Naive thymus-derived CD4-positive, alpha-beta T cell (primary cell): ENCODE data around the gene APOBEC3H. TPM values are rescaled to one million over a fixed set of nuclear protein-coding genes. Genes with fewer than 3 reads are reported as not detected.
"Not testable (repeated sequence)": the region's sequence is repeated elsewhere in the genome, so short reads cannot be mapped to it uniquely, and the experiment has no call there.

Experiments used
- ATAC-seq: fragments of 150-1000 bp; cut with Tn5 transposase; 2 replicates; pipeline ENCODE4 v1.10.0; 2021; ENCODE audit warnings: mild to moderate bottlenecking, moderate library complexity
- CTCF ChIA-PET: fragments of 350-600 bp; sonication (Branson Sonifier 250); formaldehyde crosslinking; loops from one replicate; lab custom pipeline; 2021; ENCODE audit warnings: antibody characterized with exemption; lab: Charles Lee
- POLR2A ChIA-PET: fragments of 350-600 bp; sonication (Branson Sonifier 250); formaldehyde crosslinking; loops from one replicate; lab custom pipeline; 2021; ENCODE audit warnings: antibody characterized with exemption, inconsistent platforms; lab: Charles Lee
- DNase-seq, 9 donors: peaks; one replicate each; pipeline versions ENCODE4 v3.0.0 to v3.0.0-alpha.2; 2020 to 2022; ENCODE audit warnings: mixed read lengths in 1 of 9
- H3K27ac ChIP-seq: one replicate; pipeline ENCODE4 v1.7.0; 2013; ENCODE audit warnings: mild to moderate bottlenecking, low read depth, low read length, moderate library complexity
- H3K27me3 ChIP-seq, 2 donors: one replicate each; pipeline ENCODE4 v1.7.0; 2013; ENCODE audit warnings: low read length in 2 of 2, mild to moderate bottlenecking in 2 of 2, moderate library complexity in 2 of 2; ENCODE audit not compliant: control insufficient read depth in 2 of 2, insufficient read depth in 2 of 2
- H3K36me3 ChIP-seq, 3 experiments: 1 replicate in 2 of 3; 2 replicates in 1 of 3; pipeline ENCODE4 v1.7.0; 2013; ENCODE audit warnings: low read length in 3 of 3, mild to moderate bottlenecking in 3 of 3, moderate library complexity in 1 of 3; ENCODE audit not compliant: insufficient read depth in 3 of 3, control insufficient read depth in 2 of 3
- H3K4me1 ChIP-seq, 2 donors: one replicate each; pipeline ENCODE4 v1.7.0; 2013; ENCODE audit warnings: low read length in 2 of 2, mild to moderate bottlenecking in 2 of 2, moderate library complexity in 1 of 2; ENCODE audit not compliant: control insufficient read depth in 2 of 2, insufficient read depth in 2 of 2
- H3K4me3 ChIP-seq: 2 replicates; pipeline ENCODE4 v1.7.0; 2013; ENCODE audit warnings: mild to moderate bottlenecking, low read length
- H3K9me3 ChIP-seq, 3 experiments: 1 replicate in 2 of 3; 2 replicates in 1 of 3; pipeline ENCODE4 v1.7.0; 2013; ENCODE audit warnings: low read length in 3 of 3; ENCODE audit not compliant: control insufficient read depth in 2 of 3
- H3K27ac Mint-ChIP-seq, 9 donors: one replicate each; pipeline ENCODE4 v1.8.0; 2020 to 2022; ENCODE audit warnings: mixed read lengths in 9 of 9, mild to moderate bottlenecking in 8 of 9, moderate library complexity in 5 of 9, inconsistent platforms in 2 of 9
- H3K27me3 Mint-ChIP-seq, 5 donors: one replicate each; pipeline ENCODE4 v1.8.0; 2021 to 2022; ENCODE audit warnings: mixed read lengths in 5 of 5, mild to moderate bottlenecking in 1 of 5
- H3K36me3 Mint-ChIP-seq, 5 donors: one replicate each; pipeline ENCODE4 v1.8.0; 2020 to 2022; ENCODE audit warnings: mixed read lengths in 5 of 5, mild to moderate bottlenecking in 3 of 5, inconsistent platforms in 1 of 5
- H3K4me1 Mint-ChIP-seq, 7 donors: one replicate each; pipeline ENCODE4 v1.8.0; 2020 to 2022; ENCODE audit warnings: mixed read lengths in 7 of 7, mild to moderate bottlenecking in 3 of 7, inconsistent platforms in 1 of 7
- H3K4me3 Mint-ChIP-seq, 10 donors: one replicate each; pipeline ENCODE4 v1.8.0; 2020 to 2022; ENCODE audit warnings: mild to moderate bottlenecking in 10 of 10, mixed read lengths in 10 of 10, moderate library complexity in 6 of 10, inconsistent platforms in 2 of 10
- H3K9me3 Mint-ChIP-seq, 11 donors: one replicate each; pipeline ENCODE4 v1.8.0; 2020 to 2022; ENCODE audit warnings: mixed read lengths in 11 of 11, mild to moderate bottlenecking in 4 of 11, inconsistent platforms in 1 of 11, moderate library complexity in 1 of 11
- intact Hi-C, 2 donors: fragments of 100-400 bp; cut with micrococcal nuclease; formaldehyde crosslinking; loops; one replicate each; pipeline ENCODE4 v1.15.1; 2023
- polyA plus RNA-seq, 2 donors: library from polyadenylated mRNA; unstranded; fragments of 300-500 nt; fragmentation: Illumina TruSeq; gene quantifications; one replicate each; pipeline ENCODE4 v1.2.3, GENCODE V29; 2021
- total RNA-seq, 6 experiments: library from RNA in 5 of 6; stranded (reverse) in 5 of 6; gene quantifications; 1 replicate in 5 of 6; 2 replicates in 1 of 6; pipeline ENCODE4 v1.2.3 and lab custom pipeline; 2021 to 2026

The APOBEC3H gene
- total RNA-seq (10 to 100 TPM in 1 of 5 experiments, 1 to 10 TPM in 1, under 1 TPM in 2, not detected in 1; 0.29 to 31.3 (median 1.5) TPM), polyA plus RNA-seq (not detected), total RNA-seq (lab: John Stamatoyannopoulos, UW) (not detected)

GRCh38 chr22:39097098-39098020 is at the start of gene APOBEC3H:
Gene APOBEC3H (plus strand): TSS chr22:39097244. CDS start chr22:39100279, 3,035 bp downstream.
- H3K4me1 Mint-ChIP-seq: peaks cover 19 to 78% (median 64%) of the 10 kb centered on the region in 7 donors

GRCh38 chr22:39049486-39049885 is 47.6 kb upstream of the APOBEC3H start:
- H3K4me3 Mint-ChIP-seq, H3K9me3 Mint-ChIP-seq, H3K27ac ChIP-seq, H3K4me1 ChIP-seq, H3K4me3 ChIP-seq, H3K27me3 ChIP-seq, H3K27ac Mint-ChIP-seq, intact Hi-C loops, H3K9me3 ChIP-seq, H3K27me3 Mint-ChIP-seq, H3K36me3 ChIP-seq, DNase-seq, ATAC-seq: not testable (repeated sequence)
- CTCF ChIA-PET: interaction anchor here (0.7 kb wide), 1 partner anchor 1241 kb away, joined by 4 read pairs; no protein-coding TSS in a partner anchor
- peaks cover 0 to 19% (median 0%) of the 10 kb centered on the region in 5 donors for H3K36me3 Mint-ChIP-seq
- H3K4me1 Mint-ChIP-seq: peaks cover 0 to 18% (median 4%) of the 10 kb centered on the region in 7 donors
- POLR2A ChIA-PET: interaction anchor here (0.6 to 0.7 kb wide), 2 partner anchors 155 to 468 kb away, joined by 3 to 5 read pairs; no protein-coding TSS in a partner anchor

More at GRCh38 chr22:39097098-39098020, at the start of gene APOBEC3H:
- peaks cover 48 to 80% of the 10 kb centered on the region in 2 donors for H3K4me1 ChIP-seq
- no peaks in the 10 kb centered on the region for H3K27me3 ChIP-seq
- POLR2A ChIA-PET: interaction anchor here (0.7 to 1.0 kb wide), 2 partner anchors 11 to 69 kb away, joined by 3 read pairs; no protein-coding TSS in a partner anchor
- peaks cover 0 to 3% (median 0%) of the 10 kb centered on the region in 5 donors for H3K36me3 Mint-ChIP-seq
- H3K36me3 ChIP-seq: no peaks in the 10 kb centered on the region
- H3K9me3 ChIP-seq: no peaks in the 10 kb centered on the region
- peak in 1 of 9 donors; percentile 46 for DNase-seq
- peak within 1 kb of the TSS in 7 of 9 donors; percentile 51 to 94 (median 78) for H3K27ac Mint-ChIP-seq
- H3K27ac ChIP-seq: peak within 1 kb of the TSS; percentile 48
- peak within 1 kb of the TSS; percentile 24 for H3K4me3 ChIP-seq
- peak within 1 kb of the TSS in 8 of 10 donors; percentile 17 to 91 (median 54) for H3K4me3 Mint-ChIP-seq
- intact Hi-C loops: loop anchor here in 1 of 2 donors (5.0 kb wide), 1 partner anchor 55 kb away; the partner anchor contains the start of gene APOBEC3F
- ATAC-seq: no peak
- no peaks in the 10 kb centered on the region for H3K27me3 Mint-ChIP-seq
- no peaks in the 10 kb centered on the region for H3K9me3 Mint-ChIP-seq
- CTCF ChIA-PET: no interaction called here

GRCh38 chr22:39051844-39052495 is 45.1 kb upstream of the APOBEC3H start:
- H3K36me3 Mint-ChIP-seq, H3K9me3 ChIP-seq, H3K4me3 Mint-ChIP-seq, H3K4me1 Mint-ChIP-seq, DNase-seq, H3K27me3 ChIP-seq, ATAC-seq, H3K27ac ChIP-seq, POLR2A ChIA-PET, CTCF ChIA-PET, H3K36me3 ChIP-seq, H3K27ac Mint-ChIP-seq, intact Hi-C loops, H3K27me3 Mint-ChIP-seq, H3K4me1 ChIP-seq, H3K4me3 ChIP-seq, H3K9me3 Mint-ChIP-seq: not testable (repeated sequence)

- H3K9me3 ChIP-seq: no peaks in the 10 kb centered on the region
- no peaks in the 10 kb centered on the region for H3K36me3 ChIP-seq
- no peak for DNase-seq
- no peak overlapping the region for H3K27ac ChIP-seq
- Mint-ChIP-seq H3K27me3 (no peaks in the 10 kb centered on the region), H3K4me1 (peaks cover 0 to 3% (median 0%) of the 10 kb centered on the region in 7 donors), H3K36me3 (peaks cover 0 to 7% (median 0%) of the 10 kb centered on the region in 5 donors), H3K9me3 (no peaks in the 10 kb centered on the region), H3K27ac (no peak overlapping the region), H3K4me3 (no peak overlapping the region)
- POLR2A ChIA-PET: no interaction called here
- intact Hi-C loops: no loop called here
- no peak overlapping the region for H3K4me3 ChIP-seq
- CTCF ChIA-PET: no interaction called here
- no peak for ATAC-seq
- no peaks in the 10 kb centered on the region for H3K27me3 ChIP-seq
- no peaks in the 10 kb centered on the region for H3K4me1 ChIP-seq
Observed at GRCh38 chr22:39055658-39056057, 41.4 kb upstream of the APOBEC3H start.

- H3K4me1 ChIP-seq, H3K9me3 Mint-ChIP-seq, H3K36me3 Mint-ChIP-seq, CTCF ChIA-PET, H3K9me3 ChIP-seq, H3K27ac Mint-ChIP-seq, H3K27me3 Mint-ChIP-seq, H3K4me3 Mint-ChIP-seq, intact Hi-C loops, H3K27ac ChIP-seq, DNase-seq, H3K4me3 ChIP-seq, H3K27me3 ChIP-seq, ATAC-seq, H3K4me1 Mint-ChIP-seq, H3K36me3 ChIP-seq, POLR2A ChIA-PET: not testable (repeated sequence)
Observed at GRCh38 chr22:39061290-39061689, 35.8 kb upstream of the APOBEC3H start.

GRCh38 chr22:39061951-39062350 is 35.1 kb upstream of the APOBEC3H start:
- H3K9me3 Mint-ChIP-seq, DNase-seq, H3K4me3 Mint-ChIP-seq, CTCF ChIA-PET, H3K27me3 Mint-ChIP-seq, H3K9me3 ChIP-seq, POLR2A ChIA-PET, H3K36me3 Mint-ChIP-seq, H3K4me1 Mint-ChIP-seq, H3K27me3 ChIP-seq, intact Hi-C loops, H3K36me3 ChIP-seq, H3K4me3 ChIP-seq, H3K27ac Mint-ChIP-seq, ATAC-seq, H3K27ac ChIP-seq, H3K4me1 ChIP-seq: not testable (repeated sequence)
